ENCODE results near the gene COBLL1. TPM values are rescaled to one million over a fixed set of nuclear protein-coding genes. Genes with fewer than 3 reads are reported as not detected.

Gene COBLL1
- total RNA-seq, 3 donors from 2014 or later (not counting 1 experiment from before 2014, with no cell fraction given) = 0.85 to 13.4 (median 2.2) TPM

DNA sequence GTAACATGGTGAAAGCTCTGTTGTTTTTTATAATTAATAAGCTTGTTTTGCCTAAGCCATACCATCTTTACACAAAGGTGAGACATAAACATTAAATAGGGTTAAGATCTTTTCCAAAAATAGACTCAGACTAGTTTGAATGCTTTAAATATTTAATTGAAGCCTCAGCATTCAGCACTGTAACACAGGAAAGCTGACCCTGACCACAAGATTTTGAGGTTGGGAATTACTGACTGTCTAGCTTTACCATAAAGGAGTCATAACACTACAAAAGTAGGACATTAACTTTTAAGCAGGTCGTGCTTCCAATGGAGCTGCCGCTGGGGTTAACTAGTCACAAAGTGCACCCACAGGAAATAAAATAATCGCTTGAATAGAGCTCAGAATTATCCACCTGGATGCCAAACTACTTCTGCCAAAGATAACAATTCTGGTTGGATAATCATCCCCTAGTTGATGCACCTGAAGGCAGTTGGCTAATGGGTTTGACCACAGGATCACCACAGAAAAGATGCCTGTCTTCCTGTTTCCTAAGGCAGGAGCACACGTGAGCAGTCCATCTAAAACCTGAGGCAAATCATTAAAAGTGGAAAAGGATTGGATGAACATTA is 106.2 kb downstream of the COBLL1 start:
- DNase-seq (no peak), ATAC-seq (no peak)
- H3K27me3 ChIP-seq (ENCODE audit: control insufficient read depth, insufficient read depth, low read length) = no peaks in the 10 kb centered on the region
- Mint-ChIP-seq H3K4me1 (no peaks in the 10 kb centered on the region), H3K4me3 (no peak overlapping the region), H3K27me3 (ENCODE audit: low read depth in 2 of 2) (peaks cover 0 to 7% of the 10 kb centered on the region in 2 donors), H3K9me3 (no peaks in the 10 kb centered on the region), H3K36me3 (no peaks in the 10 kb centered on the region), H3K27ac (no peak overlapping the region)
- no peaks in the 10 kb centered on the region for H3K36me3 ChIP-seq (ENCODE audit: control insufficient read depth, insufficient read depth, low read length)
- H3K9me3 ChIP-seq (ENCODE audit: control insufficient read depth, insufficient read depth, low read length) = no peaks in the 10 kb centered on the region
- no peak overlapping the region for H3K4me3 ChIP-seq (ENCODE audit: low read length)
- H3K4me1 ChIP-seq (ENCODE audit: control insufficient read depth, insufficient read depth, low read length) = no peaks in the 10 kb centered on the region
- H3K27ac ChIP-seq (ENCODE audit: low read length) = no peak overlapping the region
- intact Hi-C loops (cut with micrococcal nuclease) = no loop called here
- no peak for TF ChIP-seq CTCF (IDR thresholded peaks at IDR 0.05)
- WGBS (ENCODE audit: insufficient coverage) = 34% methylated on average over 4 of the region's 4 CpGs

DNA sequence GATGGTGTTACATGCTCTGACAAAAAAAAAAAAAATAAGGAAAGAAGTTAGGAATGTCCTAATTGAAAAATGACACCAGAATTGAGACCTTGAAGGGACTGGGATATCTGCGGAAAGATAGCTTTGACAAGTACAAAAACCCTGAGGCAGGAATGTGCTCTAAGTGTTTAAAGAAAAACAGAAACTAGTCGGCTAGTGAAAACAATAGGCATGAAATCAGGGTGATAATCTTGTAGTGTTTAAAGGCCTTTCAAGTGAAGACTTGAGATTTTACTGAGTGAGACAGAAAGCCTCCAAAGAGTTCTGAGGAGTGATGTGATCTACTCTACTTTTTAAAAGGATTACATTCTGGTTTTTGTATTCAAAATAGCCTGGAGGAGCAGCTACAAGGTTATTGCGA is 107.4 kb downstream of the COBLL1 start:
- Mint-ChIP-seq H3K4me1 (no peaks in the 10 kb centered on the region), H3K4me3 (no peak overlapping the region), H3K36me3 (no peaks in the 10 kb centered on the region), H3K9me3 (no peaks in the 10 kb centered on the region), H3K27ac (no peak overlapping the region), H3K27me3 (ENCODE audit: low read depth in 2 of 2) (no peaks in the 10 kb centered on the region)
- intact Hi-C loops (cut with micrococcal nuclease) = no loop called here
- H3K27me3 ChIP-seq (ENCODE audit: control insufficient read depth, insufficient read depth, low read length) = no peaks in the 10 kb centered on the region
- H3K9me3 ChIP-seq (ENCODE audit: control insufficient read depth, insufficient read depth, low read length) = no peaks in the 10 kb centered on the region
- DNase-seq (no peak), ATAC-seq (no peak)
- WGBS (ENCODE audit: insufficient coverage) = 84% methylated on average over 3 of the region's 3 CpGs
- H3K4me3 ChIP-seq (ENCODE audit: low read length) = no peak overlapping the region
- no peak for TF ChIP-seq CTCF (IDR thresholded peaks at IDR 0.05)
- no peak overlapping the region for H3K27ac ChIP-seq (ENCODE audit: low read length)
- H3K4me1 ChIP-seq (ENCODE audit: control insufficient read depth, insufficient read depth, low read length) = no peaks in the 10 kb centered on the region
- H3K36me3 ChIP-seq (ENCODE audit: control insufficient read depth, insufficient read depth, low read length) = no peaks in the 10 kb centered on the region

DNA sequence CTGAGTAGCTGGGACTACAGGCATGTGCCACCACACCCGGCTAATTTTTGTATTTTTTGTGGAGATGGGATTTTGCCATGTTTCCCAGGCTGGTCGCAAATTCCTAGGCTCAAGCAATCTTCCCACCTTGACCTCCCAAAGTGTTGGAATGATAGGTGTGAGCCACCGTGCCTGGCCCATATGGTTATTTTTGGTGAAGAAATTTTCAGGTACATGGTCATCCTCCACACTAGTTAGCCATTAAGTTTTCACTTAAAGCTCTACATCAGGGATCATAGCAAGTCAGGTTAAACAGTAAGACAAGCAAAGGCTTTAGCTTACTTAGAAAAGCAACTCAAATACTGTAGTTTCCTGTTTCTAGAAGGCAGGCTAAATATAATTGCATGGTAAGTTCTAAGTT is 116.1 kb downstream of the COBLL1 start:
- 80% methylated on average over 1 of the region's 3 CpGs for WGBS (ENCODE audit: insufficient coverage)
- no peak for TF ChIP-seq CTCF (IDR thresholded peaks at IDR 0.05)
- no peak overlapping the region for H3K27ac Mint-ChIP-seq

More for the DNA sequence above, 116.1 kb downstream of the COBLL1 start:
- no peaks in the 10 kb centered on the region for H3K36me3 Mint-ChIP-seq
- Histone ChIP-seq H3K9me3 (ENCODE audit: control insufficient read depth, insufficient read depth, low read length) (no peaks in the 10 kb centered on the region), H3K36me3 (ENCODE audit: control insufficient read depth, insufficient read depth, low read length) (no peaks in the 10 kb centered on the region), H3K4me3 (ENCODE audit: low read length) (no peak overlapping the region), H3K27me3 (ENCODE audit: control insufficient read depth, insufficient read depth, low read length) (no peaks in the 10 kb centered on the region), H3K4me1 (ENCODE audit: control insufficient read depth, insufficient read depth, low read length) (no peaks in the 10 kb centered on the region), H3K27ac (ENCODE audit: low read length) (no peak overlapping the region)
- H3K4me1 Mint-ChIP-seq = no peaks in the 10 kb centered on the region
- H3K27me3 Mint-ChIP-seq (ENCODE audit: low read depth in 2 of 2) = no peaks in the 10 kb centered on the region
- intact Hi-C loops (cut with micrococcal nuclease) = no loop called here
- ATAC-seq (no peak), DNase-seq (no peak)
- H3K9me3 Mint-ChIP-seq = no peaks in the 10 kb centered on the region
- H3K4me3 Mint-ChIP-seq = no peak overlapping the region
